Measurements from ENCODE around the gene FBXO38. TPM values are rescaled to one million over a fixed set of nuclear protein-coding genes. Genes with fewer than 3 reads are reported as not detected.
A peak's percentile ranks its signal among the peaks of the same experiment; 100 is the strongest.

Gene FBXO38
- total and polyA plus RNA-seq, 9 of the 15 experiments (the other 6 are each of a cell fraction or from before 2014, with no cell fraction given), result 7.4 to 39.4 (median 29.3) TPM

DNA sequence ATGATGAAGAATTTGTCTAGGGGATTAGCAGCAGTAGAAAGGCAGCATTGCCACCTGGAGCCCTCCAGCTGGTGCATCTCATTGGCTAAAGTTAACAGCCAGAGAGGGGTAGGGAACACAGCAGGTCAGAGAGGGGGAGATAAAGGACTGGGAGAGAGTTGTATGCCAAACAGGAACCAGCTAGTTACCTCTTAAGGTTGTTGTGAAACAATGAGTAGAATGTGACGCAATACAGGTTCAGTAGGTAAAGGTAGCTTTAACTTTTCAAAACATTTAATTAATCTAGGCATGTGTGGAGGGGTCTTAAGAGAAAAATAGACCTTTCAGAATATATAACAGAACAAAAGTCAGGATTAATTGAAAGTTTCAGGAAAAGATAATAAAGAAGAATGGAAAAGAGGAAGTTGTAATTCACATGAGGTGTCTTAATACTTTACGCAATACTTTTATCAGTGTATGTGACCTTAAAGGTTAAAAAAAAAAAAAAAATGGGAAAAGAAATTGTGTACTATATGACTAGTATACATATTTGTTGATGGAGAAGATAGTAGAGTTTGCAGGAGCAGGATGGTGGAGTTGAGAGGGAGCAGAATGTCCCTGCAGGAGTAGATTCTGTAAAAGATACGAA lies 14.3 kb downstream of the FBXO38 start (continued):
- TF ChIP-seq NEUROD1 (IDR thresholded peaks at IDR 0.05; ENCODE audit: borderline replicate concordance, low read depth, low read length, partially characterized antibody), result no peak
- no peak for TF ChIP-seq ETV1 (tag; conservative IDR thresholded peaks at IDR 0.05; ENCODE audit: low read depth)
- TF ChIP-seq, protein P1, sequence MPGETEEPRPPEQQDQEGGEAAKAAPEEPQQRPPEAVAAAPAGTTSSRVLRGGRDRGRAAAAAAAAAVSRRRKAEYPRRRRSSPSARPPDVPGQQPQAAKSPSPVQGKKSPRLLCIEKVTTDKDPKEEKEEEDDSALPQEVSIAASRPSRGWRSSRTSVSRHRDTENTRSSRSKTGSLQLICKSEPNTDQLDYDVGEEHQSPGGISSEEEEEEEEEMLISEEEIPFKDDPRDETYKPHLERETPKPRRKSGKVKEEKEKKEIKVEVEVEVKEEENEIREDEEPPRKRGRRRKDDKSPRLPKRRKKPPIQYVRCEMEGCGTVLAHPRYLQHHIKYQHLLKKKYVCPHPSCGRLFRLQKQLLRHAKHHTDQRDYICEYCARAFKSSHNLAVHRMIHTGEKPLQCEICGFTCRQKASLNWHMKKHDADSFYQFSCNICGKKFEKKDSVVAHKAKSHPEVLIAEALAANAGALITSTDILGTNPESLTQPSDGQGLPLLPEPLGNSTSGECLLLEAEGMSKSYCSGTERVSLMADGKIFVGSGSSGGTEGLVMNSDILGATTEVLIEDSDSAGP (CRISPR knock-in tag; IDR thresholded peaks at IDR 0.05), result no peak
- no peak for TF ChIP-seq NR2C1 (IDR thresholded peaks at IDR 0.05)
- TF ChIP-seq NR2C1 (tag; IDR thresholded peaks at IDR 0.05), result 0 out of 2 replicates have a peak, but pooled peaks have one; percentile 47
- peak; percentile 29; the same call in 1 of the 2 replicates for TF ChIP-seq CXXC5 (CRISPR knock-in tag; IDR thresholded peaks at IDR 0.05)
- TF ChIP-seq GTF2E2 (tag; IDR thresholded peaks at IDR 0.05), result no peak
- no peak for TF ChIP-seq TCFL5 (CRISPR knock-in tag; conservative IDR thresholded peaks at IDR 0.05)
- TF ChIP-seq MEF2A (IDR thresholded peaks at IDR 0.05; ENCODE audit: control insufficient read depth, low read depth, low read length), result no peak
- TF ChIP-seq ATF3 (IDR thresholded peaks at IDR 0.05), result peak; percentile 71
- no peak for TF ChIP-seq ATF3 (CRISPR knock-in tag; conservative IDR thresholded peaks at IDR 0.05)
- TF ChIP-seq ARID1B (IDR thresholded peaks at IDR 0.05), result peak; percentile 71
- TF ChIP-seq ZNF384 (IDR thresholded peaks at IDR 0.05; ENCODE audit: low read depth, low read length), result peak; percentile 79
- TF ChIP-seq ELF2 (CRISPR knock-in tag; IDR thresholded peaks at IDR 0.05), result no peak
- TF ChIP-seq, protein P2, sequence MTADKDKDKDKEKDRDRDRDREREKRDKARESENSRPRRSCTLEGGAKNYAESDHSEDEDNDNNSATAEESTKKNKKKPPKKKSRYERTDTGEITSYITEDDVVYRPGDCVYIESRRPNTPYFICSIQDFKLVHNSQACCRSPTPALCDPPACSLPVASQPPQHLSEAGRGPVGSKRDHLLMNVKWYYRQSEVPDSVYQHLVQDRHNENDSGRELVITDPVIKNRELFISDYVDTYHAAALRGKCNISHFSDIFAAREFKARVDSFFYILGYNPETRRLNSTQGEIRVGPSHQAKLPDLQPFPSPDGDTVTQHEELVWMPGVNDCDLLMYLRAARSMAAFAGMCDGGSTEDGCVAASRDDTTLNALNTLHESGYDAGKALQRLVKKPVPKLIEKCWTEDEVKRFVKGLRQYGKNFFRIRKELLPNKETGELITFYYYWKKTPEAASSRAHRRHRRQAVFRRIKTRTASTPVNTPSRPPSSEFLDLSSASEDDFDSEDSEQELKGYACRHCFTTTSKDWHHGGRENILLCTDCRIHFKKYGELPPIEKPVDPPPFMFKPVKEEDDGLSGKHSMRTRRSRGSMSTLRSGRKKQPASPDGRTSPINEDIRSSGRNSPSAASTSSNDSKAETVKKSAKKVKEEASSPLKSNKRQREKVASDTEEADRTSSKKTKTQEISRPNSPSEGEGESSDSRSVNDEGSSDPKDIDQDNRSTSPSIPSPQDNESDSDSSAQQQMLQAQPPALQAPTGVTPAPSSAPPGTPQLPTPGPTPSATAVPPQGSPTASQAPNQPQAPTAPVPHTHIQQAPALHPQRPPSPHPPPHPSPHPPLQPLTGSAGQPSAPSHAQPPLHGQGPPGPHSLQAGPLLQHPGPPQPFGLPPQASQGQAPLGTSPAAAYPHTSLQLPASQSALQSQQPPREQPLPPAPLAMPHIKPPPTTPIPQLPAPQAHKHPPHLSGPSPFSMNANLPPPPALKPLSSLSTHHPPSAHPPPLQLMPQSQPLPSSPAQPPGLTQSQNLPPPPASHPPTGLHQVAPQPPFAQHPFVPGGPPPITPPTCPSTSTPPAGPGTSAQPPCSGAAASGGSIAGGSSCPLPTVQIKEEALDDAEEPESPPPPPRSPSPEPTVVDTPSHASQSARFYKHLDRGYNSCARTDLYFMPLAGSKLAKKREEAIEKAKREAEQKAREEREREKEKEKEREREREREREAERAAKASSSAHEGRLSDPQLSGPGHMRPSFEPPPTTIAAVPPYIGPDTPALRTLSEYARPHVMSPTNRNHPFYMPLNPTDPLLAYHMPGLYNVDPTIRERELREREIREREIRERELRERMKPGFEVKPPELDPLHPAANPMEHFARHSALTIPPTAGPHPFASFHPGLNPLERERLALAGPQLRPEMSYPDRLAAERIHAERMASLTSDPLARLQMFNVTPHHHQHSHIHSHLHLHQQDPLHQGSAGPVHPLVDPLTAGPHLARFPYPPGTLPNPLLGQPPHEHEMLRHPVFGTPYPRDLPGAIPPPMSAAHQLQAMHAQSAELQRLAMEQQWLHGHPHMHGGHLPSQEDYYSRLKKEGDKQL (CRISPR knock-in tag; IDR thresholded peaks at IDR 0.05; ENCODE audit: borderline replicate concordance), result no peak
- TF ChIP-seq ZNF699 (CRISPR knock-in tag; IDR thresholded peaks at IDR 0.05; ENCODE audit: insufficient replicate concordance), result no peak
- TF ChIP-seq ZZZ3 (IDR thresholded peaks at IDR 0.05), result no peak
- TF ChIP-seq ZNF146 (CRISPR knock-in tag; IDR thresholded peaks at IDR 0.05; ENCODE audit: unreplicated experiment), result no peak
- TF ChIP-seq ZNF655 (CRISPR knock-in tag; IDR thresholded peaks at IDR 0.05), result no peak
- peak; percentile 27; the same call in 1 of the 2 replicates for TF ChIP-seq ATF7 (IDR thresholded peaks at IDR 0.05)
- TF ChIP-seq ZC3H8 (IDR thresholded peaks at IDR 0.05), result no peak

Measured in K562 (cell line).